Measurements from ENCODE around the gene BSND.

GRCh38 chr1:55061000-55061705 lies 62.4 kb downstream of the BSND start:
- TF ChIP-seq, protein P1, sequence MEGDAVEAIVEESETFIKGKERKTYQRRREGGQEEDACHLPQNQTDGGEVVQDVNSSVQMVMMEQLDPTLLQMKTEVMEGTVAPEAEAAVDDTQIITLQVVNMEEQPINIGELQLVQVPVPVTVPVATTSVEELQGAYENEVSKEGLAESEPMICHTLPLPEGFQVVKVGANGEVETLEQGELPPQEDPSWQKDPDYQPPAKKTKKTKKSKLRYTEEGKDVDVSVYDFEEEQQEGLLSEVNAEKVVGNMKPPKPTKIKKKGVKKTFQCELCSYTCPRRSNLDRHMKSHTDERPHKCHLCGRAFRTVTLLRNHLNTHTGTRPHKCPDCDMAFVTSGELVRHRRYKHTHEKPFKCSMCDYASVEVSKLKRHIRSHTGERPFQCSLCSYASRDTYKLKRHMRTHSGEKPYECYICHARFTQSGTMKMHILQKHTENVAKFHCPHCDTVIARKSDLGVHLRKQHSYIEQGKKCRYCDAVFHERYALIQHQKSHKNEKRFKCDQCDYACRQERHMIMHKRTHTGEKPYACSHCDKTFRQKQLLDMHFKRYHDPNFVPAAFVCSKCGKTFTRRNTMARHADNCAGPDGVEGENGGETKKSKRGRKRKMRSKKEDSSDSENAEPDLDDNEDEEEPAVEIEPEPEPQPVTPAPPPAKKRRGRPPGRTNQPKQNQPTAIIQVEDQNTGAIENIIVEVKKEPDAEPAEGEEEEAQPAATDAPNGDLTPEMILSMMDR (IDR thresholded peaks at IDR 0.05), result no peak
- TF ChIP-seq POLR2A (IDR thresholded peaks at IDR 0.05) (no peak), EP300 (IDR thresholded peaks at IDR 0.05) (no peak)
